Mesendoderm (in vitro differentiated cells): ENCODE data around the gene IKBKE.
A peak's percentile ranks its signal among the peaks of the same experiment; 100 is the strongest.

Experiments used
- DNase-seq: peaks from one replicate; pipeline ENCODE4 v3.0.0; 2013
- H2AK5ac ChIP-seq: 2 replicates; pipeline ENCODE4 v1.6.1; 2013; ENCODE audit warnings: low read length, inconsistent platforms
- H2BK120ac ChIP-seq: 2 replicates; pipeline ENCODE4 v1.6.1; 2013; ENCODE audit warnings: low read depth, mild to moderate bottlenecking, low read length, moderate library complexity, mixed read lengths
- H2BK15ac ChIP-seq: replicated peaks from 2 replicates; pipeline ENCODE4 v1.6.1; 2013; ENCODE audit warnings: low read depth, mild to moderate bottlenecking, moderate library complexity
- H2BK5ac ChIP-seq: 2 replicates; pipeline ENCODE4 v1.6.1; 2013; ENCODE audit warnings: low read length, inconsistent platforms
- H3K18ac ChIP-seq: 2 replicates; pipeline ENCODE4 v1.6.1; 2013; ENCODE audit warnings: mild to moderate bottlenecking, low read length, mixed read lengths
- H3K23ac ChIP-seq: one replicate; pipeline ENCODE4 v1.6.1; 2013; ENCODE audit warnings: low read length
- H3K27ac ChIP-seq: 2 replicates; pipeline ENCODE4 v1.5.1; 2013; ENCODE audit warnings: low read depth, mild to moderate bottlenecking, inconsistent platforms, low read length, moderate library complexity
- H3K27me3 ChIP-seq: 2 replicates; pipeline ENCODE4 v1.6.1; 2013; ENCODE audit warnings: low read length, control low read depth, mild to moderate bottlenecking, inconsistent platforms; ENCODE audit not compliant: insufficient read depth, poor library complexity
- H3K36me3 ChIP-seq: 2 replicates; pipeline ENCODE4 v1.6.1; 2013; ENCODE audit warnings: low read length, inconsistent platforms; ENCODE audit not compliant: control insufficient read depth, insufficient read depth
- H3K4ac ChIP-seq: one replicate; pipeline ENCODE4 v1.6.1; 2013; ENCODE audit warnings: low read depth, mild to moderate bottlenecking, low read length, moderate library complexity
- H3K4me1 ChIP-seq: 2 replicates; pipeline ENCODE4 v1.6.1; 2013; ENCODE audit warnings: low read depth, low read length, inconsistent platforms; ENCODE audit not compliant: control insufficient read depth
- H3K4me2 ChIP-seq: 2 replicates; pipeline ENCODE4 v1.6.1; 2013; ENCODE audit warnings: low read length
- H3K4me3 ChIP-seq: 2 replicates; pipeline ENCODE4 v1.5.1; 2013; ENCODE audit warnings: mild to moderate bottlenecking, low read length
- H3K56ac ChIP-seq: one replicate; pipeline ENCODE4 v1.6.1; 2013; ENCODE audit warnings: low read length
- H3K79me1 ChIP-seq: 2 replicates; pipeline ENCODE4 v1.6.1; 2013; ENCODE audit warnings: low read length, inconsistent platforms
- H3K79me2 ChIP-seq: 2 replicates; pipeline ENCODE4 v1.6.1; 2013; ENCODE audit warnings: mild to moderate bottlenecking, low read length; ENCODE audit not compliant: control insufficient read depth, insufficient read depth
- H3K9ac ChIP-seq: 2 replicates; pipeline ENCODE4 v1.6.1; 2013; ENCODE audit warnings: low read length, inconsistent platforms
- H4K5ac ChIP-seq: one replicate; pipeline ENCODE4 v1.6.1; 2013; ENCODE audit warnings: low read length
- H4K8ac ChIP-seq: one replicate; pipeline ENCODE4 v1.6.1; 2013; ENCODE audit warnings: low read depth, mild to moderate bottlenecking, control low read depth, low read length, moderate library complexity
- WGBS: extraction: QIAGEN DNeasy Blood & Tissue Kit; methylation state at CpG from one replicate; pipeline ENCODE4 v1.1.7; 2013; ENCODE audit warnings: low lambda C conversion rate, missing lambda C conversion rate; ENCODE audit not compliant: insufficient coverage; ENCODE audit errors: extremely low coverage; 5-methylcytosine and 5-hydroxymethylcytosine counted together

Gene IKBKE

DNA sequence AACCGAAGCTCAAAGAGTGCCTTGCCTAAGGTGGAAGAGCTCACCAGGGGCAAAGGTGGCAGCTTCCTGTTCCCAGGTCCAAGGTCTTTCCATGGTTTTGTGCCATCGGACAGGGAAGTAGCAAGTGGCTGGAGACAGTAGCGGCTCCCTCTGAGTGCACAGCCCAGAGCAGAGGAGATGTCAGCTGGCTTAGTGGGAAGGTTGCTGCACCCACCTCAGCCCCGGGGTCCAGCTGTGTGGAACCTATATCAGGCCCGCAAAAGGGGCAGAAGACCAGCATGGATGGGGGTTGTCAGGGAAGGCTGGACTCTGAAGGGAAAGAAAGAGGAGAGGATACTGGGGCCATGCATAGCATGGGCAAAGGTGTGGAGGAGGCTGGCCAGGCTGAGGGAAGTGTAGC is 6.8 kb downstream of the IKBKE start:
- WGBS, result no CpG with 5 or more reads among the region's 5 CpGs
- no peak overlapping the region for H3K9ac ChIP-seq
- H3K4ac ChIP-seq, result no peak overlapping the region
- no peak overlapping the region for H2AK5ac ChIP-seq
- no peaks in the 10 kb centered on the region for H3K79me1 ChIP-seq
- no peak for DNase-seq
- no peaks in the 10 kb centered on the region for H3K27me3 ChIP-seq
- no peaks in the 10 kb centered on the region for H3K36me3 ChIP-seq
- no peak overlapping the region for H2BK5ac ChIP-seq
- no peak overlapping the region for H3K23ac ChIP-seq
- H3K27ac ChIP-seq, result no peak overlapping the region
- H3K4me1 ChIP-seq, result peaks cover 6% of the 10 kb centered on the region
- no peak overlapping the region for H4K8ac ChIP-seq
- no peak overlapping the region for H2BK120ac ChIP-seq
- no peak overlapping the region for H3K4me2 ChIP-seq
- no peaks in the 10 kb centered on the region for H3K79me2 ChIP-seq
- no peak overlapping the region for H4K5ac ChIP-seq
- H3K4me3 ChIP-seq, result no peak overlapping the region
- no peak overlapping the region for H3K56ac ChIP-seq
- H2BK15ac ChIP-seq, result no peak overlapping the region
- H3K18ac ChIP-seq, result no peak overlapping the region

GRCh38 chr1:206477581-206478380 is 7.5 kb downstream of the IKBKE start:
- no peak for DNase-seq
- Histone ChIP-seq H3K79me1 (no peaks in the 10 kb centered on the region), H2BK5ac (no peak overlapping the region), H3K79me2 (no peaks in the 10 kb centered on the region), H3K4me3 (no peak overlapping the region), H2AK5ac (no peak overlapping the region), H3K9ac (no peak overlapping the region), H4K8ac (no peak overlapping the region), H3K4ac (no peak overlapping the region), H3K18ac (no peak overlapping the region), H3K4me2 (no peak overlapping the region), H3K56ac (no peak overlapping the region), H3K4me1 (peaks cover 2% of the 10 kb centered on the region), H2BK120ac (no peak overlapping the region), H4K5ac (no peak overlapping the region), H3K23ac (no peak overlapping the region), H3K36me3 (no peaks in the 10 kb centered on the region), H3K27me3 (no peaks in the 10 kb centered on the region), H2BK15ac (no peak overlapping the region), H3K27ac (no peak overlapping the region)
- no CpG with 5 or more reads among the region's 21 CpGs for WGBS

GRCh38 chr1:206478746-206479145 is 8.5 kb downstream of the IKBKE start:
- Histone ChIP-seq H2BK5ac (no peak overlapping the region), H3K23ac (no peak overlapping the region), H3K4me2 (no peak overlapping the region), H2BK120ac (no peak overlapping the region), H3K4me3 (no peak overlapping the region), H3K4me1 (no peaks in the 10 kb centered on the region), H3K27ac (no peak overlapping the region), H3K18ac (no peak overlapping the region), H3K9ac (no peak overlapping the region), H4K8ac (no peak overlapping the region), H2AK5ac (no peak overlapping the region), H3K56ac (no peak overlapping the region), H3K36me3 (no peaks in the 10 kb centered on the region), H3K79me1 (no peaks in the 10 kb centered on the region), H3K79me2 (no peaks in the 10 kb centered on the region), H2BK15ac (no peak overlapping the region), H3K4ac (no peak overlapping the region), H4K5ac (no peak overlapping the region), H3K27me3 (no peaks in the 10 kb centered on the region)
- no CpG with 5 or more reads among the region's 11 CpGs for WGBS
- DNase-seq, result no peak

DNA sequence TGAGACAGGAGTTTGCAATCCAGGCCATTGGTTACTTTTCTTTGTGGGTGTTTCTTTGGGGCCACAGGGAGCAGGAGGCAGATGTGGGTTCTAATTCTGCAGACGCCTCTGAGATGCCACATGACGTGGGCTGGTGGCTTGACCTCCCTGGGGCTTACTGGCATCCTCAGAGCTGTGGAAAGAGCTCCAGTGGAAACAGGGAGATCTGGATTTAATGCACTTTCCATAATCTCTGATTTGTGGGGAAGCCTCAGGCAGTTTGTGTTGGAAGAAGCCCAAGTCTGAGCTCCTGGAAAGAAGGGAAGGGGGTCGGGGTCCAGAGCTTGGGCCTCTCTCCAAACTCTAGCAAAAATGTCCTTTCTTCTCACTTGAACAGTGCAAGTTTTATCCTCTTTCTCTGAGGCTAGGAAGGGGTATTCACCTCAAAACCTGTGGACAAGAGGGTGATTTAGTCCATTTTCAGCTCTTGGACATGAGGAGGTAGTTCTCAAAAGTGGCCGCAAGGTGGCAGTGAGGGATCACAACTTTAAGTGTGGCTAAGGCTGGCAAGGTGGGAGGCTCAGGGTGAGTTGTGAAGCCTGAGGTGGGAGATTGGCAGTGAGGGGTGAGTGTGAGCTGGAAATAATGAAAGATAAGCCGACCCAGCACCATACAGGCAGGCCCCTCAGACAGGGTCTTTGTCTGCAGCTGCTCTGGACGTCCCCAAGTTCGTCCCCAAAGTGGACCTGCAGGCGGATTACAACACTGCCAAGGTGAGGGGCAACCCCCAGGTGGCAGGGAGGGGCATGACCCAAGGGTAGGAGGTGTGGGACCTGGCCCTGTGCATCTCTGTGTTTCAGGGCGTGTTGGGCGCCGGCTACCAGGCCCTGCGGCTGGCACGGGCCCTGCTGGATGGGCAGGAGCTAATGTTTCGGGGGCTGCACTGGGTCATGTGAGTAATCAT is 9.2 kb downstream of the IKBKE start:
- H3K56ac ChIP-seq, result peak overlapping the region; percentile 70

GRCh38 chr1:206480211-206480610 is 9.9 kb downstream of the IKBKE start:
- no CpG with 5 or more reads among the region's 8 CpGs for WGBS
- Histone ChIP-seq H3K36me3 (no peaks in the 10 kb centered on the region), H3K4me1 (no peaks in the 10 kb centered on the region), H3K4me2 (no peak overlapping the region), H3K56ac (no peak overlapping the region), H2BK5ac (no peak overlapping the region), H3K27ac (no peak overlapping the region), H4K8ac (no peak overlapping the region), H3K79me1 (no peaks in the 10 kb centered on the region), H2BK120ac (no peak overlapping the region), H2AK5ac (no peak overlapping the region), H3K27me3 (no peaks in the 10 kb centered on the region), H4K5ac (no peak overlapping the region), H3K23ac (no peak overlapping the region), H3K79me2 (no peaks in the 10 kb centered on the region), H3K4me3 (no peak overlapping the region), H3K18ac (no peak overlapping the region), H2BK15ac (no peak overlapping the region), H3K9ac (no peak overlapping the region), H3K4ac (no peak overlapping the region)
- no peak for DNase-seq

More for the DNA sequence above, 9.2 kb downstream of the IKBKE start:
- Histone ChIP-seq H3K9ac (no peak overlapping the region), H3K18ac (no peak overlapping the region), H3K79me1 (no peaks in the 10 kb centered on the region), H3K4me1 (no peaks in the 10 kb centered on the region), H2BK120ac (no peak overlapping the region), H2AK5ac (no peak overlapping the region), H4K8ac (no peak overlapping the region), H3K27ac (no peak overlapping the region), H3K4ac (no peak overlapping the region), H3K79me2 (no peaks in the 10 kb centered on the region), H2BK5ac (no peak overlapping the region), H3K23ac (no peak overlapping the region), H3K4me3 (no peak overlapping the region), H3K4me2 (no peak overlapping the region), H3K36me3 (no peaks in the 10 kb centered on the region), H2BK15ac (no peak overlapping the region), H3K27me3 (no peaks in the 10 kb centered on the region), H4K5ac (no peak overlapping the region)
- WGBS, result no CpG with 5 or more reads among the region's 14 CpGs
- DNase-seq, result peak; percentile 86
